G401.6 (cell line): Measurements from ENCODE around the gene SLC7A9.
"Not testable (repeated sequence)": the region's sequence is repeated elsewhere in the genome, so short reads cannot be mapped to it uniquely, and the experiment has no call there.

ENCODE experiments used
- FAIRE-seq: peaks from 2 replicates; lab custom pipeline; 2012; peaks lifted over from hg19 to GRCh38; lab: Jason Lieb, UNC

SLC7A9 gene

DNA sequence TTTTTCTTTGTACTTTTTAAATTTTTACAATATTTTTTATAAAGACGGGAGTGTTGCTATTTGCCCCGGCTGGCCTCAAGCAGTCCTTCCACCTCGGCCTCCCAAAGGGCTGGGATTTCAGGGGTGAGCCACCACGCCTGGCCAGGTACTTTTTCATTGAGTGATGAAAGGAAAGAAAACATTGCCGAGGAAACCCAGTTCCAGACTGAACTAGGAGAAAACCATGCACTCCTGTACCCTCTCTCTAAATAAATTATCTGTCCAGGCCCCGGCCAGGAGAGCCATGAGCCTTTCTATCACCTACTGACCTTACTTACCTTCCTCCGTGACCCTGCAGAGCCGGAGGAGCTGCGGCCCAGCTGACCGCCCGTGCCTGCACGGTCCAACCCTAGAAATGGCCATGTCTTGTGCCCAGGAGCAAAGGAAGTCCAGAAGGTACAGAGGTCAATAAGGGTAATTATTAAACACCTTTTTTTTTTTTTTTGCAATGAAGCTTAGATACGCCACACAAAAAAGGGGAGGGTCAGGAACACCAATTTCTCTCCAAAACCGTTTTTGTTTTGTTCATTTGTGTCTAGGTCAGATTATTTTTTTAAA lies at the start of gene SLC7A9:
SLC7A9 (minus strand) TSS at position 399 of the 597 bp plus-strand sequence. CDS start 1,233 bp downstream, outside the sequence.
- no peak for FAIRE-seq

GRCh38 chr19:32919365-32919764 lies 49.8 kb upstream of the SLC7A9 start:
- no peak for FAIRE-seq

- no peak for FAIRE-seq
Measured at GRCh38 chr19:32917616-32917996, 48.0 kb upstream of the SLC7A9 start.

GRCh38 chr19:32916969-32917615 lies 47.5 kb upstream of the SLC7A9 start:
- no peak for FAIRE-seq

GRCh38 chr19:32914879-32915660 lies 45.5 kb upstream of the SLC7A9 start:
- FAIRE-seq, result no peak

- no peak for FAIRE-seq
Measured at GRCh38 chr19:32911467-32911866, 41.9 kb upstream of the SLC7A9 start.

- FAIRE-seq, result no peak
Measured at GRCh38 chr19:32910874-32911273, 41.3 kb upstream of the SLC7A9 start.

GRCh38 chr19:32910094-32910493 lies 40.5 kb upstream of the SLC7A9 start:
- no peak for FAIRE-seq

GRCh38 chr19:32909257-32909656 lies 39.7 kb upstream of the SLC7A9 start:
- FAIRE-seq, result no peak

GRCh38 chr19:32908641-32909190 lies 39.1 kb upstream of the SLC7A9 start:
- no peak for FAIRE-seq

DNA sequence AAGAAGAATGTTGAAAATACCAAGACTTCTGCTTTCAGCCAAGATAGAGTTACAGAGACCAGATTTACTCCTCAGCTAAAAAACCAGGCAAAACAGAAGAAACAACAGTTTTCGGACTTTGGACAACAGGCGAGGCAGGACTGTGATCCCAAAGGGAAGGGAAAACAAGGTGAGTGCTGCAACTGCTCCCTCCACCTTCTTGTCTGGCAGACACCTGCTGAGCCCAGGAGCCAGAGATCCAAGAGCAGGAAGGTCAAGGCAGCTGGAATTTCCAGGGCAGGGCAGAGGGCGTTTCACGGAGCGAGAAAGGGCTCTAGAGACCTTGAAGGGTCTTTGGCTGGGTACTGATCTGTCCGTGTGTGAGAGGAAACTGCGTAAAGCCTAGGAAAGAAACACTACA lies 32.9 kb upstream of the SLC7A9 start:
- FAIRE-seq, result no peak

DNA sequence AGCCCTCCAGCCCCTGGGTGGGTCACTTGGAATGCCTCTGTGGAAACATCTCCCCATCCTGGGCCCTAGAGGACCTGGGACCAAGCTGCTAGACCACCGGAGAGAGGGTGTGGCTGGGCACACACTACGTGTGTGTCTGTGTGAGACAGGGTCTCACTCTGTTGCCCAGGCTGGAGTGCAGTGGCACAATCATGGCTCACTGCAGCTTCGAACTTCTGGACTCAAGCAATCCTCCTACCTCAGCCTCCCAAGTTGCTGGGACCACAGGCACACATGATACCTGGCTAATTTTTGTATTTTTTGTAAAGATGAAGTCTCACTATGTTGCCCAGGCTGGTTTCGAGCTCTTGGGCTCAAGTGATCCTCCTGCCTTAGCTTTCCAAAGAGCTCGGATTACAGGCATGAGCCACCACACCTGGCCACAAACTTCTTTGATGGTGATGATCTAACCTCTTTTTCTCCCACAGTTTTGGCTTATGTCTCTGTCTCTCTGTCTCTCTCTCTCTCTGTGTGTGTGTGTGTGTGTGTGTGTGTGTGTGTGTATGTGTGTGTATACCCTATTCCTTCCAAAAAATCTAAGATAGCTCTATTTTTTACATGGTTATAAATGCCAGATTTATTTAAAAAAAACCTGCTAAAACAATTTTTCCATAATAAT lies 32.1 kb upstream of the SLC7A9 start:
- no peak for FAIRE-seq

GRCh38 chr19:32896516-32897214 lies 27.1 kb upstream of the SLC7A9 start:
- FAIRE-seq, result no peak

DNA sequence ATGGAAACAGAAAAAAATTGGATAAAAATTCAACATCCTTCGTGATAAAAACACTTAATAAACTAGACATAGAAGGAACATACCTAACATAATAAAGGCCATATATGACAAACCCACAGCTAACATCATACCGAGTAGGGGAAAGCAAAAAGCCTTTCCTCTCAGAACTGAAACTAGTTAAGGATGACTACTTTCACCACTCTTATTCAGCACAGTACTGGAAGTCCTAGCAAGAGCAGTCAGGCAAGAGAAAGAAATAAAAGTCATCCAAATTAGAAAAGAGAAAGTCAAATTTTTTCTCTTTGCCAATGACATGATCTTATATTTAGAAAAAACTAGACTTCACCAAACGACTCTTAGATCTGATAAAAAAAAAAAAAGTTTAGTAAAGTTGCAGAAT lies 25.8 kb upstream of the SLC7A9 start:
- FAIRE-seq, result no peak

- no peak for FAIRE-seq
Measured at GRCh38 chr19:32891609-32892008, 22.0 kb upstream of the SLC7A9 start.

GRCh38 chr19:32890841-32891240 lies 21.3 kb upstream of the SLC7A9 start:
- no peak for FAIRE-seq

- no peak for FAIRE-seq
Measured at GRCh38 chr19:32890326-32890725, 20.8 kb upstream of the SLC7A9 start.

- FAIRE-seq, result no peak
Measured at GRCh38 chr19:32889137-32889934, 19.8 kb upstream of the SLC7A9 start.

- no peak for FAIRE-seq
Measured at GRCh38 chr19:32887572-32888215, 18.1 kb upstream of the SLC7A9 start.

DNA sequence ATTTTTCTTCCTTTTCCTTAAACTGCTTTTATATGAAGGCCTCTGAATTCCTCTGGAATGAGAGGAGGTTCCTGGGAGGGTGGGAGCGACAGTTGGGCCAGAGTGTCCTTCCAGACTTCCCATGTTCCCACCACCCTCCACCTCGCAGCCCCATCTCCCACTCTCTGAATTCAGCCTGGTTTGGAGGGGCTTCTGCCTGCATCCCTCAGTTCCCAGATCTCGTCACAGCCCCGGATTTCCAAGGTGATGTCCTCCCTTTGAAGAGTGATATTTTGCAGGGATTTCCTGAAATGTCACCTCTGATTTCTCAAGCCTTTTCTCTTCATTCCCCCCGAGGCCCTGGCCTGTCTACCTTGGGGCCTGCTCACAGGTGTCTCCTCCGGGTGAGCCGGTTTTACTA lies 16.7 kb upstream of the SLC7A9 start:
- FAIRE-seq, result no peak

DNA sequence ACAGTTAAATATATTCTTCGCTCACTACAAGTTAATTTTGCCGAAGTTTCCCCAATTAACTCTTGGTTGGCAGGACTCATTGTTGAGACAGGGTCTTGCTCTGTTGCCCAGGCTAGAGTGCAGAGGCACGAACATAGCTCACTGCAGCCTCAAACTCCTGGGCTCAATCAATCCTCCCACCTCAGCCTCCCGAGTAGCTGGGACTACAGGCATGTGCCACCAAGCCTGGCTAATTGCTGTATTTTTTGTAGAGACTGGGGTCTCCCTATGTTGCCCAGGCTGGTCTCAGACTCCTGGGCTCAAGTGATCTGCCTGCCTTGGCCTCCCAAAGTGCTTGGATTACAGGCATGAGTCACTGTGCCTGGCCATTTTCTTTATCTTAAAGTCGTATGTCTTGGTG lies 15.7 kb upstream of the SLC7A9 start:
- not testable (repeated sequence) for FAIRE-seq
